ENCODE measurements around the gene SPIN2A.

Gene SPIN2A

DNA sequence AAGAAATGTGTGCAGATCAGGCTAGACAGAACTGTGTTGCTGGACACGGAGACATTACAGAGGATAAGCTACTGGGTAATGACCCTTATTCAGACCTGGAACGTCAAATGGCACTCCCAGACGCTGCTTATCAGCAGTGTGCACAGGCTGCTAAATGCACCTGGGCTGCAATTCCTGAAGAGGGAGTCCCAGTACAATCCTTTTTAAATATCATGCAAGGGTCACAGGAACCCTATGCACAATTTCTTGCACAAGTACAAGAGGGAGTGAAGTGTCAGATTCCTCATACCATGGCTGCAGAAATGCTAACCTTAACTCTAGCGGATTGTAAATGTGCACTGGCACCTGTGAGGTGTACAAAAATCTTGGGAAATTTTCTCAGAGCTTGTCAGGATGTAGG is 32.8 kb downstream of the SPIN2A start:
- TF ChIP-seq, protein P1, sequence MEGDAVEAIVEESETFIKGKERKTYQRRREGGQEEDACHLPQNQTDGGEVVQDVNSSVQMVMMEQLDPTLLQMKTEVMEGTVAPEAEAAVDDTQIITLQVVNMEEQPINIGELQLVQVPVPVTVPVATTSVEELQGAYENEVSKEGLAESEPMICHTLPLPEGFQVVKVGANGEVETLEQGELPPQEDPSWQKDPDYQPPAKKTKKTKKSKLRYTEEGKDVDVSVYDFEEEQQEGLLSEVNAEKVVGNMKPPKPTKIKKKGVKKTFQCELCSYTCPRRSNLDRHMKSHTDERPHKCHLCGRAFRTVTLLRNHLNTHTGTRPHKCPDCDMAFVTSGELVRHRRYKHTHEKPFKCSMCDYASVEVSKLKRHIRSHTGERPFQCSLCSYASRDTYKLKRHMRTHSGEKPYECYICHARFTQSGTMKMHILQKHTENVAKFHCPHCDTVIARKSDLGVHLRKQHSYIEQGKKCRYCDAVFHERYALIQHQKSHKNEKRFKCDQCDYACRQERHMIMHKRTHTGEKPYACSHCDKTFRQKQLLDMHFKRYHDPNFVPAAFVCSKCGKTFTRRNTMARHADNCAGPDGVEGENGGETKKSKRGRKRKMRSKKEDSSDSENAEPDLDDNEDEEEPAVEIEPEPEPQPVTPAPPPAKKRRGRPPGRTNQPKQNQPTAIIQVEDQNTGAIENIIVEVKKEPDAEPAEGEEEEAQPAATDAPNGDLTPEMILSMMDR (IDR thresholded peaks at IDR 0.05), result no peak

DNA sequence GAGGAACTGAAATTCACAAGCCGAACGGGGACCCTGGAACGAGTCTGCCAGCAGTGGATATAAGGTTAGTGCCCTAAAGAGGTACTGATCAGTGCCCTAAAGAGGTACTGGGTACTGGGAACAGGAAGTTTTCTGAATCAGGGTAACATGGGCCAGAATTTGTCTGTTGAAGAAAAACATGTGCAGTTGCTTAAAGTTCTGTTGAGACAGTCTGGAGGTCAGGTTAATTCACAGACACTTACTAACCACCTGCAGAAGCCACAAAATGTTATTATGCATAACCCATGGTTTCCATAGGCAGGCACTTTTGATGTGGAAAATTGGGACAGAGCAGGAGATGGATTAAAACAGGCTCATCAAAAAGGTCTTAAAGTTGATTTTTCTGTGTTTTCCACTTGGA is 33.7 kb downstream of the SPIN2A start:
- TF ChIP-seq, protein P1 (IDR thresholded peaks at IDR 0.05), result no peak

Data from LNCAP (cell line).